Neural crest cell (in vitro differentiated cells): ENCODE results near the gene RNF145. TPM values are rescaled to one million over a fixed set of nuclear protein-coding genes. Genes with fewer than 3 reads are reported as not detected.

Experiments used
- DNase-seq: peaks from one replicate; pipeline ENCODE4 v3.0.0; 2021; ENCODE audit warnings: low read depth, mixed read lengths, low spot score
- H3K27ac Mint-ChIP-seq: one replicate; pipeline ENCODE4 v1.8.0; 2021; ENCODE audit warnings: mild to moderate bottlenecking, mixed read lengths; ENCODE audit not compliant: unreplicated experiment
- H3K27me3 Mint-ChIP-seq: 2 replicates; pipeline ENCODE4 v1.8.0; 2021; ENCODE audit warnings: low read depth, mild to moderate bottlenecking, mixed read lengths
- H3K36me3 Mint-ChIP-seq: 2 replicates; pipeline ENCODE4 v1.8.0; 2021; ENCODE audit warnings: low read depth, mild to moderate bottlenecking, mixed read lengths
- H3K4me1 Mint-ChIP-seq: 2 replicates; pipeline ENCODE4 v1.8.0; 2021; ENCODE audit warnings: mixed read lengths
- H3K4me3 Mint-ChIP-seq: one replicate; pipeline ENCODE4 v1.8.0; 2021; ENCODE audit warnings: mild to moderate bottlenecking, mixed read lengths
- H3K9me3 Mint-ChIP-seq: 2 replicates; pipeline ENCODE4 v1.8.0; 2021; ENCODE audit warnings: mixed read lengths
- CTCF ChIP-seq: fragments of 200-600 bp; sonication (generic); conservative IDR thresholded peaks from 2 replicates; pipeline ENCODE4 v1.5.0; 2021; ENCODE audit warnings: antibody characterized with exemption, mild to moderate bottlenecking
- total RNA-seq: library from RNA; stranded (reverse); gene quantifications from 2 replicates; pipeline ENCODE4 v1.2.1, GENCODE V29; 2021

RNF145 gene
- total RNA-seq, 1 donor from 2014 or later = 95.2 TPM

GRCh38 chr5:159184236-159184635 lies 25.1 kb downstream of the RNF145 start:
- Mint-ChIP-seq H3K27me3 (no peaks in the 10 kb centered on the region), H3K4me1 (peaks cover 32% of the 10 kb centered on the region), H3K27ac (no peak overlapping the region), H3K36me3 (peaks cover 6% of the 10 kb centered on the region), H3K9me3 (no peaks in the 10 kb centered on the region), H3K4me3 (no peak overlapping the region)
- no peak for TF ChIP-seq CTCF
- no peak for DNase-seq

GRCh38 chr5:159183247-159183646 lies 26.1 kb downstream of the RNF145 start:
- Mint-ChIP-seq H3K27me3 (no peaks in the 10 kb centered on the region), H3K9me3 (no peaks in the 10 kb centered on the region), H3K4me1 (peaks cover 37% of the 10 kb centered on the region), H3K4me3 (no peak overlapping the region), H3K36me3 (peaks cover 4% of the 10 kb centered on the region), H3K27ac (no peak overlapping the region)
- TF ChIP-seq CTCF = no peak
- no peak for DNase-seq

GRCh38 chr5:159182691-159183090 lies 26.7 kb downstream of the RNF145 start:
- Mint-ChIP-seq H3K4me1 (peaks cover 37% of the 10 kb centered on the region), H3K9me3 (no peaks in the 10 kb centered on the region), H3K27me3 (no peaks in the 10 kb centered on the region), H3K4me3 (no peak overlapping the region), H3K27ac (no peak overlapping the region), H3K36me3 (peaks cover 2% of the 10 kb centered on the region)
- no peak for DNase-seq
- no peak for TF ChIP-seq CTCF

- Mint-ChIP-seq H3K27ac (no peak overlapping the region), H3K4me1 (peaks cover 37% of the 10 kb centered on the region), H3K36me3 (peaks cover 5% of the 10 kb centered on the region), H3K4me3 (no peak overlapping the region), H3K9me3 (no peaks in the 10 kb centered on the region), H3K27me3 (no peaks in the 10 kb centered on the region)
- no peak for TF ChIP-seq CTCF
- no peak for DNase-seq
Observed at GRCh38 chr5:159181651-159182050, 27.7 kb downstream of the RNF145 start.

- DNase-seq = no peak
- TF ChIP-seq CTCF = no peak
- Mint-ChIP-seq H3K4me1 (peaks cover 34% of the 10 kb centered on the region), H3K9me3 (no peaks in the 10 kb centered on the region), H3K36me3 (peaks cover 7% of the 10 kb centered on the region), H3K27me3 (no peaks in the 10 kb centered on the region), H3K27ac (no peak overlapping the region), H3K4me3 (no peak overlapping the region)
Observed at GRCh38 chr5:159181152-159181551, 28.2 kb downstream of the RNF145 start.
